Ovary (tissue), 9 donors: ENCODE data around the gene ACOT8. TPM values are rescaled to one million over a fixed set of nuclear protein-coding genes. Genes with fewer than 3 reads are reported as not detected.
"Not testable (repeated sequence)": the region's sequence is repeated elsewhere in the genome, so short reads cannot be mapped to it uniquely, and the experiment has no call there.

Experiments used
- DNase-seq, 5 donors: peaks; one replicate each; pipeline ENCODE4 v3.0.0-alpha.2; 2019 to 2020
- H3K27ac ChIP-seq, 2 donors: fragments of 200-600 bp; one replicate each; pipeline versions ENCODE4 v1.5.1 to v1.8.0; 2019 to 2022
- H3K27me3 ChIP-seq: fragments of 200-600 bp; one replicate; pipeline ENCODE4 v1.8.0; 2022
- H3K36me3 ChIP-seq: fragments of 200-600 bp; sonication (generic); one replicate; pipeline ENCODE4 v1.5.1; 2019
- H3K4me1 ChIP-seq: one replicate; pipeline ENCODE4 v1.8.1; 2013; ENCODE audit warnings: mild to moderate bottlenecking, moderate library complexity; ENCODE audit not compliant: insufficient read depth
- H3K4me3 ChIP-seq: fragments of 200-600 bp; sonication (generic); one replicate; pipeline ENCODE4 v1.5.1; 2017
- H3K9me3 ChIP-seq, 2 donors: fragments of 200-600 bp in 1 of 2; sonication (generic) in 1 of 2; one replicate each; pipeline versions ENCODE4 v1.5.1 to v1.8.1; 2013 to 2019; ENCODE audit warnings: mild to moderate bottlenecking in 1 of 2, moderate library complexity in 1 of 2
- CTCF ChIP-seq, 3 donors: fragments of 450-650 bp in 2 of 3; fragments of 200-600 bp in 1 of 3; IDR thresholded peaks; one replicate each; pipeline versions ENCODE4 v1.5.1 to v1.8.0; 2016 to 2022; ENCODE audit warnings: antibody characterized with exemption in 3 of 3, mild to moderate bottlenecking in 1 of 3
- EP300 ChIP-seq: sonication (generic); formaldehyde crosslinking; IDR thresholded peaks from one replicate; pipeline ENCODE4 v1.6.1; 2017; ENCODE audit warnings: antibody characterized with exemption
- POLR2A ChIP-seq: fragments of 450-650 bp; IDR thresholded peaks from one replicate; pipeline ENCODE4 v1.6.1; 2017; ENCODE audit warnings: antibody characterized with exemption, mild to moderate bottlenecking, moderate library complexity
- WGBS, 3 donors: extraction: QIAGEN DNeasy Blood & Tissue Kit in 1 of 3; methylation state at CpG; one replicate each; pipeline versions ENCODE4 v1.1.5 to v1.1.7; 2013 to 2017; 5-methylcytosine and 5-hydroxymethylcytosine counted together
- intact Hi-C, 4 donors: fragments of 100-400 bp; cut with DNase I; formaldehyde crosslinking; loops; one replicate each; pipeline versions ENCODE4 v1.11.0 to v1.15.1; 2022 to 2023
- polyA plus RNA-seq, 2 donors: library from polyadenylated mRNA; stranded (reverse); fragments of 200-250 nt in 1 of 2; fragments of 350-450 nt in 1 of 2; fragmentation: Illumina TruSeq in 1 of 2; extraction: RNeasy Lipid Tissue Mini Kit (QIAGEN cat#74804) in 1 of 2; gene quantifications; one replicate each; pipeline ENCODE4 v1.2.3, GENCODE V29; 2013 to 2014
- total RNA-seq, 7 donors: library from RNA; depleted of rRNA in 2 of 7; stranded (reverse); fragments of >200 nt in 2 of 7; fragmentation: NEBNext Ultra II Directional in 3 of 7; extraction: Animal tissue kit (Norgen Biotek cat#: 25700) in 3 of 7; gene quantifications; one replicate each; pipeline versions ENCODE4 v1.1.0 to v1.2.4, GENCODE V29; 2016 to 2023
- donor health status: DM: no; HTN: no; CAD: no; lungs with moderate emphysema.
- donor health status: DM: no; HTN: no; CAD: no.
- donor health status: Bipolar disorder and iron deficiency.
- donor health status: DM: yes; HTN: yes; CAD: no.
- donor health status: DM: no; HTN: no; CAD: no.
- donor health status: DM: yes; HTN: yes; CAD: no.

Gene ACOT8
- total and polyA plus RNA-seq, 9 donors, result 13.5 to 26.7 (median 19.6) TPM

GRCh38 chr20:45833030-45833882, 23.9 kb downstream of the ACOT8 start, which contains the start of gene SNX21:
Gene SNX21 (plus strand): TSS chr20:45833799. CDS start chr20:45833920, 121 bp downstream.
- no peaks in the 10 kb centered on the region for H3K9me3 ChIP-seq
- H3K36me3 ChIP-seq, result no peaks in the 10 kb centered on the region
- peak within 1 kb of the TSS; percentile 66 for H3K4me3 ChIP-seq
- DNase-seq, result peak; percentile 89 to 93 (median 90)
- peaks cover 26% of the 10 kb centered on the region for H3K4me1 ChIP-seq
- no peaks in the 10 kb centered on the region for H3K27me3 ChIP-seq
- intact Hi-C loops, result no loop called here
- H3K27ac ChIP-seq, result peak within 1 kb of the TSS; percentile 93 to 97
- 3 to 6% (median 3%) methylated on average over 16 to 35 of the region's 35 CpGs for WGBS, 3 donors
- TF ChIP-seq EP300, result peak; percentile 87
- TF ChIP-seq CTCF (IDR thresholded peaks at IDR 0.05), result no peak

GRCh38 chr20:45832619-45833018, 24.6 kb downstream of the ACOT8 start:
- H3K36me3 ChIP-seq, result no peaks in the 10 kb centered on the region
- no peaks in the 10 kb centered on the region for H3K27me3 ChIP-seq
- H3K4me1 ChIP-seq, result peaks cover 26% of the 10 kb centered on the region
- peak overlapping the region; percentile 93 to 97 for H3K27ac ChIP-seq
- intact Hi-C loops, result no loop called here
- 71 to 81% (median 76%) methylated on average over 4 of the region's 4 CpGs for WGBS, 3 donors
- H3K4me3 ChIP-seq, result no peak overlapping the region
- no peak for DNase-seq
- H3K9me3 ChIP-seq, result no peaks in the 10 kb centered on the region
- TF ChIP-seq CTCF (IDR thresholded peaks at IDR 0.05), result no peak
- no peak for TF ChIP-seq POLR2A
- TF ChIP-seq EP300, result no peak

GRCh38 chr20:45829673-45830106, 27.5 kb downstream of the ACOT8 start:
- H3K4me1 ChIP-seq, result peaks cover 15% of the 10 kb centered on the region
- H3K27ac ChIP-seq, DNase-seq, H3K4me3 ChIP-seq, H3K9me3 ChIP-seq, H3K36me3 ChIP-seq, H3K27me3 ChIP-seq: not testable (repeated sequence)
- WGBS, 3 donors, result 89 to 94% (median 94%) methylated on average over 4 of the region's 4 CpGs
- intact Hi-C loops, result loop anchor here in 1 of 4 donors (10.0 kb wide), 1 partner anchor 135 kb away; no protein-coding TSS in a partner anchor

- Histone ChIP-seq H3K4me1 (peaks cover 15% of the 10 kb centered on the region), H3K36me3 (no peaks in the 10 kb centered on the region), H3K27ac (peak overlapping the region in 1 of 2 donors; percentile 82), H3K9me3 (no peaks in the 10 kb centered on the region), H3K4me3 (no peak overlapping the region), H3K27me3 (no peaks in the 10 kb centered on the region)
- WGBS, 3 donors, result 13 to 21% (median 21%) methylated on average over 2 of the region's 2 CpGs
- no peak for TF ChIP-seq POLR2A
- no peak for TF ChIP-seq EP300
- TF ChIP-seq CTCF (IDR thresholded peaks at IDR 0.05), result no peak
- peak; percentile 42 to 69 (median 57) for DNase-seq
- intact Hi-C loops, result loop anchor here in 1 of 4 donors (10.0 kb wide), 1 partner anchor 136 kb away; no protein-coding TSS in a partner anchor
Observed at GRCh38 chr20:45828589-45828988, 28.6 kb downstream of the ACOT8 start.

GRCh38 chr20:45827712-45828111, 29.5 kb downstream of the ACOT8 start:
- intact Hi-C loops, result loop anchor here in 1 of 4 donors (10.0 kb wide), 1 partner anchor 137 kb away; no protein-coding TSS in a partner anchor
- DNase-seq, result no peak
- Histone ChIP-seq H3K27me3 (no peaks in the 10 kb centered on the region), H3K9me3 (no peaks in the 10 kb centered on the region), H3K27ac (peak overlapping the region in 1 of 2 donors; percentile 82), H3K36me3 (no peaks in the 10 kb centered on the region), H3K4me3 (no peak overlapping the region), H3K4me1 (peaks cover 15% of the 10 kb centered on the region)
- TF ChIP-seq POLR2A (no peak), CTCF (IDR thresholded peaks at IDR 0.05) (no peak), EP300 (no peak)
- 69 to 88% (median 72%) methylated on average over 6 of the region's 6 CpGs for WGBS, 3 donors
